SKM-1 (cell line): ENCODE results near the gene MEOX2.

Experiments used
- DNase-seq: peaks from one replicate; lab custom pipeline; 2025; ENCODE audit not compliant: unreplicated experiment; lab: John Stamatoyannopoulos, UW

Gene MEOX2

DNA sequence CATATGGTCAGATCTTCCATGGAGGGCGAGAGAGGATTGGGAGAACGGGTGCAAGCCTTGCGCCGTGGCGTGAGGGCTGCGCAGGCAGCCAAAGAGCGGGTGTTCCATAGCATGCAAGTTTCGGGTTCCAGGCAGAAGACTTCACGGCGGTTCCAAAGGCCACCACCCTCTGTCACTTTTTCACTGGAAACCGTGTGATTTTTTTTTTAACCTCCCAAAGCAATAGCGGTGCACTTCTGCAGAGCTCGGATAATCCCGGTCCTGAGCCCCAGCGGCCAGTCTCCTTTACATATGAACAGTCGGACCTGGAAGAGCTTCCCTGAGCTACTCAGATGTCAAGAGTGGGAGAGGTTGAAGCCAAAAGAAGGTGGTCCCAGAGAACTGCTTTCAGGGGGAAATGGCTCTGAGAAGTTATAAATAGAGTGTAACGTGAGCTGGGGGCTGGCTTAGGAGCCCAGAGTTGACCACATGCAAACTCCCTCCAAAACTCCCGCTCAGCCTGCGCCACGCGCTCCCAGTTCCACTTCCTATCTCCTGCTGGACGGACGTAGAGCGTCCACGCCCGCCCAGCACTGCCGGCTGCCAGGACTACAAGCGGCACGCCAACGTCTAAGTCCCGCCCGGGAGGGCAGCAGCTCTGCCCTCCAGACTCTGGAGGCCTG is at the start of gene MEOX2:
Gene MEOX2 (minus strand): TSS at position 389 of the 662 bp plus-strand sequence. CDS start 281 bp downstream, at position 108.
- DNase-seq, result no peak

- no peak for DNase-seq
Measured at GRCh38 chr7:15729746-15730145, 43.3 kb upstream of the MEOX2 start.

DNA sequence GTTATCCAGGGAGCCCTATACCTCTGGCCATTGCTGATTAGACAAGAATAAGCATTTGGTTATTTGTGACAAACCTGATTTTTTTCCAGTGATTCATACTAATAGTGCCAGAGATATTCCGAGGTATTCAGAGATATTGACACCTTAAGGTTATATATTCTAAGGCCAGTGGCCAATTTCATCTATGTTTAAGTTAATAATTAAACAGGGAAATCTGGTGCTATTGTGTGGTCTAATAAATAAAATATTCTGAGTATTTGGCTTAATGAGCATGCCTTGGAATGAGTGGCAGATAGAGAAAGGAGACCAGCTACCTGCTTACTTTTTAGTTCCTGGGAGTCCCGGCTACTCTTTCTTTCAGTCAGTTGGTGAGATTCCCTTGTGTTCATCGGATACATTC is 38.6 kb upstream of the MEOX2 start:
- no peak for DNase-seq

- no peak for DNase-seq
Measured at GRCh38 chr7:15723841-15724240, 37.4 kb upstream of the MEOX2 start.

DNA sequence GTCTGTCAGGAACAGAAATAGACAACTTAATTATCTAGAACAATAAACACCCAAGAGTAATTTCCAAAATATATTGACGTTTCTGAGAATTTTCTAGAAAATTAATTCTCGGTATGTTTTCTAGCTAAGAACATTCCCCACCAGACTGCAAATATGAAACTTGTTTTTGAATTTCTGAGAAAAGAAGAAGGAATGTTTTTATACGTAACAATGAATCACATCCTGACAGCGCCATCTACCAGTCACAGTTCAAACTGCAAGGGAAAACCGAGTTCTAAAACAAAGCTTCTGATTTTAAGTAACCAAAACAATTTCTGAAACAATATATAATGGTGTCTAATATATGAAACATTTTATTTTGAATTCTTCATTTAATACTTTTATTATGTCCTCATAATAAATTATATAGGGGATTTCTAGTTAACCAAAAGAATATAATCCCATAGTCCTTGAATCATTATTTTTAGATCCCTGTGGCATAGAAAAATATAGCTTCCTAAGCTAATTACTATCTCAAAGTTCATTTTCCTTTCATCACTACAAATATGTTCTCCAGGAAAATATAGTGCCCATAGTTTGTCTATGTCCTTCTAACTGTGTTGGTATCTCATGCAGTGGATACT is 34.5 kb upstream of the MEOX2 start:
- DNase-seq, result peak; percentile 20

DNA sequence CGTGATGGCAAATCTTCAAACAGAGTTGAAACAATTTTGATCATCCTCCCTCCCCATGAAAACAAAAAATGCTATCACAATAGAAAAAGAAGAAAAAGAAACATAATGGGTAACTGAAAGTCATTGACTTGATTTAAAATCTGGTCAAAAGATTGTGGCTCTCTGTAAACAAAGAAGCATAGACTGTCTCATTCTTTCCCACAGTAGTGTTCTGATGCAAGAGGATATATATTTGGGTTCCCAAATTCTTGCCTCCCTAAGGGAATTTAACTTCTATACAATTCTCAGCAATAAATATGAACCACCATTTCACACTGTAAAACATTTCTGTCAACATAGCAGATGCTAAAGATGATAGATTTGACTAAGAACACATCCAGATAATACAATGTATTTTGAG is 32.8 kb upstream of the MEOX2 start:
- no peak for DNase-seq

DNA sequence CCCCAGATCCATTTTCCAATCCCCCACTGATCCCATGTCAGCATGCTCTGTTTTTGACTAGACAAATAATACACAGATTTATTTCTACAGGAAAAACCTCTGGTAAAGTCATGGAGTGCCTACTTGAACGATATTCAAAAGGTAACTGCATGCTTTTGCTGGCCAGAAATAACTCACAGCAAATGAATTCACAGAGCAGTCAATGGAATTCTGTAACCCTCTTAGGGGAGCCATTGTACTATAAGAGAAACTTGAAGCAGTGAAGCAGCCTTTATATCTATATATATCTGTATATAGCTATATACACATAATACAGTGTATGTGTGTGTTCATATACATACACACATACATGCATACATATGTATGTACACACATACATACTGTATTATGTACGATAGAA is 29.0 kb upstream of the MEOX2 start:
- DNase-seq, result no peak

DNA sequence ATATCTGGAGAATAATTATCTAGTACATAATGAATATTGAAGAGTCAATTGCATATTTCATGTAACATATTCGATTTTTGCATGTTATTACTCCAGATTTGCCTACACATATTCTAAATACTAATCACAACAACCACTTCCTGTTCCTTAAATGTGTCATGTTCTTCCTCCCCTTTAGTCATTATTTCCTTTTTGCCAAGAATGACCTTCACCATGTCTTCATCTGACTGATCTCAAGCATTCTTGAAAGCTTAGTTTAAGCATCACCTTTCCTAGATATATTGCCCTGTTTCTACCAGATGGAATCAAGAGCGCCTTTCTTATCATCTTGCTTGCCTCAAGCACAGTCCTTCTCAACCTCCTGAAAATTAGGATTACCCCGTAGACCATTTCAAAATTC is 23.5 kb upstream of the MEOX2 start:
- no peak for DNase-seq

DNA sequence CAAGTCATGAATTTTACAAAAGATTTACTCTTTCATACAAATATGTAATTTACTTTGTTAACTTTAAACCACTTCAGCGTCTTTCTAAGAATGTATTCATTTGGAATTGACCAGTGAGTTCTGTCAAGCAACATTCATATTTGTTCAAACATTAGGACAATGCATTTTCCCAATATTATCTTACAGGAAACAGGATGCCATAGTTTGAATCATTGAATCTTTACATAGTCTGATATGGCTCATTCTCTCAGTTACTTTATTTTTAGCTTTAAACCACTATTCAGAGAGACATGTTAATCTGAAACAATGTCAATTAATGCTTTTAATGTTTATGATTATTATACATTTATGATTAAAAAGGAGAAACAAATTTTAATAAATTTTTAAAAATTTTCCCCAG is 21.1 kb upstream of the MEOX2 start:
- DNase-seq, result no peak

DNA sequence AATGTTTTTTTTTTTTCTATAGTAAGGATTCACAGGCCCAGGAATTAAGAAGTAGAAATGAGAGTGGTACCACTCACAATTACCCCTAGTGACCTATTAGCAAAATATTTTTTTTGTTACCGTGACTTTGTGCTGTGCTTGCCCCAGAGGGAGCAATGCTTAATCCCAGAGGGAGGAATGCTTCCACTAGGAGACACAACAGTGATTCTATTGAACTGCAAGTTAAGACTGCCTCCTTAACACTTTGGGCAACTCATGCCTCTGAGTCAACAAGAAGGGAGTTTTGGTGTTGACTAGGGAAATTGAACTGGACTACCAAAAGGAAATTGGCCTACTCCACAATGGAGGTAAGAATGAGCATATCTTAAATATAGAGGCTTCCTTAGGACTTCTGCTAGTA is 17.2 kb upstream of the MEOX2 start:
- DNase-seq, result no peak

- no peak for DNase-seq
Measured at GRCh38 chr7:15692501-15693020, 6.1 kb upstream of the MEOX2 start.

DNA sequence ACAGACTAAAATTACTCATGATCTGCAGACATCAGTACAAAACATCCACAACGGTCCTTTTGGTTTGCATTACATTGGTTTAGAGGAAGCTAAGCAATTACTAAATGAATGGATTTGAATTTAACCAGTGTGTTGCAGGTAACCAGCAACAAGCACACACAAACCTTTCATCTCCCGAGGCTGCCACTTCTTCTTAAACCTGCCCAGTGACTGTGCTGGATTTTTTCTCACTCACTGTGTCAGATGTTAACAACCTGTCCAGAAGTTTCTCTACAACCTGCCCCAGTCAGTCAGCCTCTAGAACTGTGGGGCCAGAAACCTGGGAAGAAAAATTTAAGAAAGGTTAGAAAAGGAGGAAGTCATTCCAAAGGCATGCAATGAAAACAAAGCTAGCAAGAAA is 2.4 kb upstream of the MEOX2 start:
- DNase-seq, result no peak

- DNase-seq, result no peak
Measured at GRCh38 chr7:15688279-15688626, 1.8 kb upstream of the MEOX2 start.

GRCh38 chr7:15687546-15688278 is 1.2 kb upstream of the MEOX2 start:
- no peak for DNase-seq

- no peak for DNase-seq
Measured at GRCh38 chr7:15686957-15687545, 568 bp upstream of the MEOX2 start.

- no peak for DNase-seq
Measured at GRCh38 chr7:15685358-15686294, 857 bp downstream of the MEOX2 start.

DNA sequence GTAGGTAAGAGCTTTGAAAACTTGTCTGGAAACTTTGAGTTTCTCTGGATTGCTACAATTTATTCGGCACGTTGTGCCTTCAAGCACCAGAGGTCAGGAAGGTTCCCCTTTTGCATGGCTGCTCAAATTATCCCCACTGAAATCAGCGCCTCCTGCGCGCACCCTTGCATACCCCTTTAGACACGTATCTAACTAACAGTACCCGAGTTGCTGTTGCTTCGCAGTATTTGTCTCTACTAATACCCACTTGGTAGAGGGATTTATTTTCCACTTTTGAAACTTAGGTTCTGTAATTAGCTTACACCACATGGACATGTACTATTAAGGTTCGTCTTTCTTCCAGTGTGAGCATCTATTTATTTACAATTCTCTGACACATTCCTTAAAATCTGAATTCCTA is 1.6 kb downstream of the MEOX2 start:
- DNase-seq, result no peak

DNA sequence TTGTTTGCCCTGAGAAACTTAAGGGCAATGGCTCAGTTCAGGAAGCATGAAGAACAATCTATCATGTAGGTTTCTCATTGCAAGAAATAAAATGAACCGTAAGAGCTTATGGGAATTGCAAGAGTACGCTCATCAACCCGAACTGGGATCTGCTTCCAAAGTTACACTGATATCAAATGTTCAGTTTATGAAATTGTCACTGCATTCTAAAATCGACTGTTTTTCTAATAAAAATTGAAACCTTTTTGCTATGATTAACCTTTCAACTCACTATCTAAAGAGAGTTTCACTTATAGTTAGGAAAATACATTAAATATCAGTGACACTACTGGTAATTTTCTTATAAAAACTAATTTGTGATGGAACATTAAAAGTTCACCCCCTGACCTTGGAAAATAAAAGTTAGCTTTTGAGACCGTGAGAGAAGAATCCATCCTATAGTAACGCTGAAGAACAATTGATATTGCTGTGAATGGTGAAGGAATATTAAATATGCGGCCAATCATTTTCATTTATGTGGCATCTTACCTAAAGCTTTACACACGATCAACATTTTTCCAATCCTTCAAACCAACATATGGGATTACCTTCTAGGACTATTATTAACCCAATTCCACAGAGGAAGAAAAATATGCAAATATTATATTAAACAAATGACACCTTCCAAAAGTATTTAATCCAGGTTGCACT is 2.2 kb downstream of the MEOX2 start:
- DNase-seq, result no peak

GRCh38 chr7:15682751-15683245 is 3.7 kb downstream of the MEOX2 start:
- no peak for DNase-seq

- DNase-seq, result no peak
Measured at GRCh38 chr7:15682111-15682510, 4.4 kb downstream of the MEOX2 start.
